TTC549 (cell line): Measurements from ENCODE around the gene NPAS2.

Source experiments
- FAIRE-seq: peaks from 2 replicates; lab custom pipeline; 2012; peaks lifted over from hg19 to GRCh38; lab: Jason Lieb, UNC

Gene NPAS2

GRCh38 chr2:100993294-100993693, 173.4 kb downstream of the NPAS2 start:
- no peak for FAIRE-seq

- no peak for FAIRE-seq
Observed at GRCh38 chr2:100995309-100996075, 175.6 kb downstream of the NPAS2 start.

GRCh38 chr2:100997509-100998234, 177.7 kb downstream of the NPAS2 start:
- FAIRE-seq, result no peak

- FAIRE-seq, result no peak
Observed at GRCh38 chr2:100998235-100998573, 178.3 kb downstream of the NPAS2 start.

GRCh38 chr2:100999995-101000394, 180.1 kb downstream of the NPAS2 start:
- FAIRE-seq, result no peak

- peak; percentile 55 for FAIRE-seq
Observed at GRCh38 chr2:101001691-101002561, 182.0 kb downstream of the NPAS2 start, which contains the start of gene RPL31. Gene RPL31, plus strand, starts transcription at chr2:101002289. Its CDS starts 413 bp downstream, at chr2:101002702.

GRCh38 chr2:101002562-101003277, 182.8 kb downstream of the NPAS2 start:
- FAIRE-seq, result no peak

GRCh38 chr2:101003278-101003775, 183.4 kb downstream of the NPAS2 start:
- no peak for FAIRE-seq

GRCh38 chr2:101004620-101005325, 184.8 kb downstream of the NPAS2 start:
- no peak for FAIRE-seq

GRCh38 chr2:101006065-101006715, 186.3 kb downstream of the NPAS2 start:
- FAIRE-seq, result no peak

- FAIRE-seq, result no peak
Observed at GRCh38 chr2:101007415-101008345, 187.7 kb downstream of the NPAS2 start.

GRCh38 chr2:101011152-101011551, 191.2 kb downstream of the NPAS2 start:
- FAIRE-seq, result no peak

- FAIRE-seq, result no peak
Observed at GRCh38 chr2:101012054-101012705, 192.2 kb downstream of the NPAS2 start.

GRCh38 chr2:101012706-101013181, 192.8 kb downstream of the NPAS2 start:
- peak; percentile 70 for FAIRE-seq

- FAIRE-seq, result no peak
Observed at GRCh38 chr2:101014264-101014857, 194.4 kb downstream of the NPAS2 start.

GRCh38 chr2:101017371-101017770, 197.4 kb downstream of the NPAS2 start:
- FAIRE-seq, result no peak

GRCh38 chr2:101018934-101019333, 199.0 kb downstream of the NPAS2 start:
- FAIRE-seq, result no peak

GRCh38 chr2:101022221-101022620, 202.3 kb downstream of the NPAS2 start:
- FAIRE-seq, result no peak
